PC-3 (cell line): Measurements from ENCODE around the gene ENPP1.

Source experiments
- EZH2 ChIP-seq: fragments of 300-600 bp; sonication (generic); IDR thresholded peaks from one replicate; pipeline ENCODE4 v1.6.1; 2017; ENCODE audit warnings: antibody characterized with exemption, mild to moderate bottlenecking, low read length; ENCODE audit not compliant: unreplicated experiment
- EZH2phosphoT487 ChIP-seq: fragments of 300-600 bp; sonication (generic); IDR thresholded peaks from 2 replicates; pipeline ENCODE4 v1.6.1; 2018; ENCODE audit warnings: mild to moderate bottlenecking, antibody characterized with exemption, low read length, borderline replicate concordance
- TF ChIP-seq, protein P1 (sequence below): fragments of 300-600 bp; sonication (generic); conservative IDR thresholded peaks from 2 replicates; pipeline ENCODE4 v1.5.1; 2017; ENCODE audit warnings: antibody characterized with exemption, low read depth, mild to moderate bottlenecking, low read length

DNA sequence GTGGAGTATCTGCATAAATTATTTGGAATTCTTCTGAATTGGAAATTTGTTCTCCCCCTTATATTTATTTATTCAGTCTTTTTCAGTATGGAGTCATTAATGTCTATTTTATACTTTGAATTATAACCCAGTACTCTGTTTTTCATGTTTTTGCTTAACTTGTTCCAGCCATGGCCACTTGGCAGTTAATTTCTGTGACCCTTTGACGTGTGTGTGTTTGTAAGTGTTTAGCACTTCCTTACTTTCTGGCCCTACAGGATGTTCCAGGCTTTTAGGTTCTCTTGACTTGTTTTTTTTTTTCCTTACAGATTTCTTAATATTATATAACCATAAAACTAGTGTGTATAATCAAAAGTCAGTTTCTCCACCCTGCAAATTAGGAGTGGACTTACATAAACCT is 24.1 kb downstream of the ENPP1 start:
- TF ChIP-seq, protein P1, sequence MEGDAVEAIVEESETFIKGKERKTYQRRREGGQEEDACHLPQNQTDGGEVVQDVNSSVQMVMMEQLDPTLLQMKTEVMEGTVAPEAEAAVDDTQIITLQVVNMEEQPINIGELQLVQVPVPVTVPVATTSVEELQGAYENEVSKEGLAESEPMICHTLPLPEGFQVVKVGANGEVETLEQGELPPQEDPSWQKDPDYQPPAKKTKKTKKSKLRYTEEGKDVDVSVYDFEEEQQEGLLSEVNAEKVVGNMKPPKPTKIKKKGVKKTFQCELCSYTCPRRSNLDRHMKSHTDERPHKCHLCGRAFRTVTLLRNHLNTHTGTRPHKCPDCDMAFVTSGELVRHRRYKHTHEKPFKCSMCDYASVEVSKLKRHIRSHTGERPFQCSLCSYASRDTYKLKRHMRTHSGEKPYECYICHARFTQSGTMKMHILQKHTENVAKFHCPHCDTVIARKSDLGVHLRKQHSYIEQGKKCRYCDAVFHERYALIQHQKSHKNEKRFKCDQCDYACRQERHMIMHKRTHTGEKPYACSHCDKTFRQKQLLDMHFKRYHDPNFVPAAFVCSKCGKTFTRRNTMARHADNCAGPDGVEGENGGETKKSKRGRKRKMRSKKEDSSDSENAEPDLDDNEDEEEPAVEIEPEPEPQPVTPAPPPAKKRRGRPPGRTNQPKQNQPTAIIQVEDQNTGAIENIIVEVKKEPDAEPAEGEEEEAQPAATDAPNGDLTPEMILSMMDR = no peak
- TF ChIP-seq EZH2 (no peak), EZH2phosphoT487 (no peak)
